ENCODE results near the gene CIB4. TPM values are rescaled to one million over a fixed set of nuclear protein-coding genes. Genes with fewer than 3 reads are reported as not detected.

The CIB4 gene
- total RNA-seq, 1 experiment from 2014 or later: not detected

GRCh38 chr2:26616706-26617587 is 24.2 kb downstream of the CIB4 start:
- CTCF ChIA-PET: no interaction called here
- H3K27me3 ChIP-seq (replicated peaks; ENCODE audit: insufficient read depth, low read depth, low read length, poor library complexity): no peaks in the 10 kb centered on the region
- DNase-seq (ENCODE audit: low spot score): no peak
- no peaks in the 10 kb centered on the region for H3K9me3 ChIP-seq (ENCODE audit: low read depth, low read length, poor library complexity, severe bottlenecking)
- no peak overlapping the region for H3K4me3 ChIP-seq (ENCODE audit: low read depth, low read length, poor library complexity, severe bottlenecking)
- H3K4me1 ChIP-seq (ENCODE audit: insufficient read depth, low read length, poor library complexity, severe bottlenecking): peaks cover 16% of the 10 kb centered on the region
- H3K27ac ChIP-seq (ENCODE audit: low read depth, low read length, poor library complexity, severe bottlenecking): no peak overlapping the region
- POLR2A ChIA-PET (ENCODE audit: low non-redundant PET): no interaction called here
- no peaks in the 10 kb centered on the region for H3K36me3 ChIP-seq (ENCODE audit: insufficient read depth, low read length, poor library complexity, severe bottlenecking)
- TF ChIP-seq CTCF (conservative IDR thresholded peaks at IDR 0.05; ENCODE audit: low read depth, low read length) (no peak), EZH2 (IDR thresholded peaks at IDR 0.05; ENCODE audit: borderline replicate concordance, low read depth, low read length, poor library complexity, severe bottlenecking) (no peak)
- intact Hi-C loops (cut with micrococcal nuclease; ENCODE audit: unreplicated experiment): no loop called here
- no TSS peak for BruUV-seq (replicated peaks)

GRCh38 chr2:26615860-26616705 is 25.1 kb downstream of the CIB4 start:
- H3K9me3 ChIP-seq (ENCODE audit: low read depth, low read length, poor library complexity, severe bottlenecking): no peaks in the 10 kb centered on the region
- no peaks in the 10 kb centered on the region for H3K27me3 ChIP-seq (replicated peaks; ENCODE audit: insufficient read depth, low read depth, low read length, poor library complexity)
- ChIA-PET POLR2A (ENCODE audit: low non-redundant PET) (no interaction called here), CTCF (no interaction called here)
- no peak overlapping the region for H3K4me3 ChIP-seq (ENCODE audit: low read depth, low read length, poor library complexity, severe bottlenecking)
- DNase-seq (ENCODE audit: low spot score): no peak
- peaks cover 16% of the 10 kb centered on the region for H3K4me1 ChIP-seq (ENCODE audit: insufficient read depth, low read length, poor library complexity, severe bottlenecking)
- no TSS peak for BruUV-seq (replicated peaks)
- no peak for TF ChIP-seq CTCF (conservative IDR thresholded peaks at IDR 0.05; ENCODE audit: low read depth, low read length)
- TF ChIP-seq EZH2 (IDR thresholded peaks at IDR 0.05; ENCODE audit: borderline replicate concordance, low read depth, low read length, poor library complexity, severe bottlenecking): no peak
- intact Hi-C loops (cut with micrococcal nuclease; ENCODE audit: unreplicated experiment): no loop called here
- H3K36me3 ChIP-seq (ENCODE audit: insufficient read depth, low read length, poor library complexity, severe bottlenecking): no peaks in the 10 kb centered on the region
- no peak overlapping the region for H3K27ac ChIP-seq (ENCODE audit: low read depth, low read length, poor library complexity, severe bottlenecking)

- Histone ChIP-seq H3K36me3 (ENCODE audit: insufficient read depth, low read length, poor library complexity, severe bottlenecking) (no peaks in the 10 kb centered on the region), H3K27ac (ENCODE audit: low read depth, low read length, poor library complexity, severe bottlenecking) (no peak overlapping the region), H3K4me1 (ENCODE audit: insufficient read depth, low read length, poor library complexity, severe bottlenecking) (peaks cover 16% of the 10 kb centered on the region), H3K9me3 (ENCODE audit: low read depth, low read length, poor library complexity, severe bottlenecking) (no peaks in the 10 kb centered on the region), H3K4me3 (ENCODE audit: low read depth, low read length, poor library complexity, severe bottlenecking) (no peak overlapping the region), H3K27me3 (replicated peaks; ENCODE audit: insufficient read depth, low read depth, low read length, poor library complexity) (no peaks in the 10 kb centered on the region)
- CTCF ChIA-PET: no interaction called here
- intact Hi-C loops (cut with micrococcal nuclease; ENCODE audit: unreplicated experiment): no loop called here
- TF ChIP-seq CTCF (conservative IDR thresholded peaks at IDR 0.05; ENCODE audit: low read depth, low read length): no peak
- TF ChIP-seq EZH2 (IDR thresholded peaks at IDR 0.05; ENCODE audit: borderline replicate concordance, low read depth, low read length, poor library complexity, severe bottlenecking): no peak
- no peak for DNase-seq (ENCODE audit: low spot score)
- no TSS peak for BruUV-seq (replicated peaks)
- POLR2A ChIA-PET (ENCODE audit: low non-redundant PET): no interaction called here
These were observed 25.8 kb downstream of the CIB4 start for GRCh38 chr2:26615336-26615859.
